ENCODE measurements around the gene LRRFIP1. TPM values are rescaled to one million over a fixed set of nuclear protein-coding genes. Genes with fewer than 3 reads are reported as not detected.

Gene LRRFIP1
- total and polyA plus RNA-seq, 9 of the 15 experiments (the other 6 are each of a cell fraction or from before 2014, with no cell fraction given), result 13.1 to 45.2 (median 31.3) TPM

DNA sequence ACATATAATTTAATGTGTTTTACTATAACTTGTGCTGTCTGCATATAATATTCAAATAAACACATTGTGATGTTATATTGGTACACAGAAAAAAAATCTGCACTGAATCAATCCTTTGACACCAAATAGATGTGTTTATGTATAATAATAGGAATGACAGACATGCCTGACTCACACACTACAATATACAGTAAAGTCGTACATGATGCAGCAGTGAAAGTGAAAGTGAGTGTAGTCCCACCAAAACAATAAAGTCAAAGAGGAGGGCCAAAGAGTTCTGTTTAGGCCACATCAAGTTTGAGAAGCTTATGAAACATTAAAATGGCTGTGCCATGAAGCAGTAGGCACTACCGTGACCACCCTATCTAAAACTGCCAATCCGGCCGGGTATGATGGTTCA, 163.0 kb downstream of the LRRFIP1 start:
- FAIRE-seq, result no peak
- POLR2A ChIA-PET, result no interaction called here
- Histone ChIP-seq H4K20me1 (replicated peaks; ENCODE audit: control insufficient read depth, insufficient read depth, low read length) (no peaks in the 10 kb centered on the region), H3K4me1 (replicated peaks in 1 of 2; ENCODE audit: control insufficient read depth in 2 of 2, insufficient read depth in 2 of 2, low read length in 2 of 2) (no peaks in the 10 kb centered on the region), H3K27ac (ENCODE audit: extremely low read depth, low read depth, low read length) (no peak overlapping the region), H3K9me3 (replicated peaks; ENCODE audit: control insufficient read depth, insufficient read depth, low read depth, low read length) (no peaks in the 10 kb centered on the region; the same call in 1 of the 2 replicates), H3K36me3 (ENCODE audit: control insufficient read depth, insufficient read depth, low read length) (no peaks in the 10 kb centered on the region), H3K79me2 (ENCODE audit: control insufficient read depth, insufficient read depth, low read length) (no peaks in the 10 kb centered on the region), H2AFZ (ENCODE audit: low read depth, low read length) (no peak overlapping the region), H3K9ac (ENCODE audit: insufficient read depth in 1 of 2, low read depth in 2 of 2, low read length in 2 of 2) (no peak overlapping the region), H3K9me1 (ENCODE audit: control insufficient read depth, insufficient read depth, low read length) (no peaks in the 10 kb centered on the region), H3K4me3 (no peak overlapping the region), H3K27me3 (ENCODE audit: control insufficient read depth in 2 of 2, insufficient read depth in 2 of 2, low read length in 2 of 2) (no peaks in the 10 kb centered on the region; a peak in 2 of 5 replicates), H3K4me2 (ENCODE audit: insufficient read depth, low read length) (no peak overlapping the region)
- CTCF ChIA-PET (ENCODE audit: low intra/inter-chr PET ratio), result no interaction called here
- intact Hi-C loops (cut with micrococcal nuclease) (no loop called here), in situ Hi-C loops (cut with MboI) (no loop called here)
- DNase-seq (ENCODE audit: extremely low read depth in 1 of 4, low spot score in 3 of 4), result no peak
- 9% methylated on average over 4 of the region's 4 CpGs for WGBS (ENCODE audit: insufficient coverage, low coverage, missing lambda C conversion rate)
- ATAC-seq, result no peak
- TF ChIP-seq HNRNPUL1 (IDR thresholded peaks at IDR 0.05; ENCODE audit: low read length), result no peak
- no peak for TF ChIP-seq BRD9 (IDR thresholded peaks at IDR 0.05; ENCODE audit: low read depth, partially characterized antibody)
- no peak for TF ChIP-seq KLF6 (CRISPR knock-in tag; IDR thresholded peaks at IDR 0.05; ENCODE audit: borderline replicate concordance)
- TF ChIP-seq, protein P1, sequence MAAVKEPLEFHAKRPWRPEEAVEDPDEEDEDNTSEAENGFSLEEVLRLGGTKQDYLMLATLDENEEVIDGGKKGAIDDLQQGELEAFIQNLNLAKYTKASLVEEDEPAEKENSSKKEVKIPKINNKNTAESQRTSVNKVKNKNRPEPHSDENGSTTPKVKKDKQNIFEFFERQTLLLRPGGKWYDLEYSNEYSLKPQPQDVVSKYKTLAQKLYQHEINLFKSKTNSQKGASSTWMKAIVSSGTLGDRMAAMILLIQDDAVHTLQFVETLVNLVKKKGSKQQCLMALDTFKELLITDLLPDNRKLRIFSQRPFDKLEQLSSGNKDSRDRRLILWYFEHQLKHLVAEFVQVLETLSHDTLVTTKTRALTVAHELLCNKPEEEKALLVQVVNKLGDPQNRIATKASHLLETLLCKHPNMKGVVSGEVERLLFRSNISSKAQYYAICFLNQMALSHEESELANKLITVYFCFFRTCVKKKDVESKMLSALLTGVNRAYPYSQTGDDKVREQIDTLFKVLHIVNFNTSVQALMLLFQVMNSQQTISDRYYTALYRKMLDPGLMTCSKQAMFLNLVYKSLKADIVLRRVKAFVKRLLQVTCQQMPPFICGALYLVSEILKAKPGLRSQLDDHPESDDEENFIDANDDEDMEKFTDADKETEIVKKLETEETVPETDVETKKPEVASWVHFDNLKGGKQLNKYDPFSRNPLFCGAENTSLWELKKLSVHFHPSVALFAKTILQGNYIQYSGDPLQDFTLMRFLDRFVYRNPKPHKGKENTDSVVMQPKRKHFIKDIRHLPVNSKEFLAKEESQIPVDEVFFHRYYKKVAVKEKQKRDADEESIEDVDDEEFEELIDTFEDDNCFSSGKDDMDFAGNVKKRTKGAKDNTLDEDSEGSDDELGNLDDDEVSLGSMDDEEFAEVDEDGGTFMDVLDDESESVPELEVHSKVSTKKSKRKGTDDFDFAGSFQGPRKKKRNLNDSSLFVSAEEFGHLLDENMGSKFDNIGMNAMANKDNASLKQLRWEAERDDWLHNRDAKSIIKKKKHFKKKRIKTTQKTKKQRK (IDR thresholded peaks at IDR 0.05; ENCODE audit: borderline replicate concordance, low read depth, low read length), result no peak
- no peak for TF ChIP-seq MECOM (CRISPR knock-in tag; IDR thresholded peaks at IDR 0.05)
- TF ChIP-seq, protein P2, sequence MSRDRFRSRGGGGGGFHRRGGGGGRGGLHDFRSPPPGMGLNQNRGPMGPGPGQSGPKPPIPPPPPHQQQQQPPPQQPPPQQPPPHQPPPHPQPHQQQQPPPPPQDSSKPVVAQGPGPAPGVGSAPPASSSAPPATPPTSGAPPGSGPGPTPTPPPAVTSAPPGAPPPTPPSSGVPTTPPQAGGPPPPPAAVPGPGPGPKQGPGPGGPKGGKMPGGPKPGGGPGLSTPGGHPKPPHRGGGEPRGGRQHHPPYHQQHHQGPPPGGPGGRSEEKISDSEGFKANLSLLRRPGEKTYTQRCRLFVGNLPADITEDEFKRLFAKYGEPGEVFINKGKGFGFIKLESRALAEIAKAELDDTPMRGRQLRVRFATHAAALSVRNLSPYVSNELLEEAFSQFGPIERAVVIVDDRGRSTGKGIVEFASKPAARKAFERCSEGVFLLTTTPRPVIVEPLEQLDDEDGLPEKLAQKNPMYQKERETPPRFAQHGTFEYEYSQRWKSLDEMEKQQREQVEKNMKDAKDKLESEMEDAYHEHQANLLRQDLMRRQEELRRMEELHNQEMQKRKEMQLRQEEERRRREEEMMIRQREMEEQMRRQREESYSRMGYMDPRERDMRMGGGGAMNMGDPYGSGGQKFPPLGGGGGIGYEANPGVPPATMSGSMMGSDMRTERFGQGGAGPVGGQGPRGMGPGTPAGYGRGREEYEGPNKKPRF (IDR thresholded peaks at IDR 0.05; ENCODE audit: low read depth, low read length), result no peak
- TF ChIP-seq GTF2E2 (tag; IDR thresholded peaks at IDR 0.05), result no peak
- TF ChIP-seq TAF9B (IDR thresholded peaks at IDR 0.05; ENCODE audit: partially characterized antibody), result no peak
- TF ChIP-seq ZNF134 (CRISPR knock-in tag; conservative IDR thresholded peaks at IDR 0.05), result no peak
- TF ChIP-seq MIER1 (IDR thresholded peaks at IDR 0.05; ENCODE audit: low read depth), result no peak
- TF ChIP-seq SMARCA5 (IDR thresholded peaks at IDR 0.05), result no peak
- TF ChIP-seq ZNF41 (CRISPR knock-in tag; conservative IDR thresholded peaks at IDR 0.05), result no peak
- no peak for TF ChIP-seq RB1 (IDR thresholded peaks at IDR 0.05; ENCODE audit: low read depth)
- no peak for TF ChIP-seq RAD51 (IDR thresholded peaks at IDR 0.05; ENCODE audit: borderline replicate concordance, low read depth)
- no peak for TF ChIP-seq TBL1XR1 (IDR thresholded peaks at IDR 0.05; ENCODE audit: low read length in 2 of 2)
- no peak for TF ChIP-seq NR4A1 (CRISPR knock-in tag; IDR thresholded peaks at IDR 0.05)
- no peak for TF ChIP-seq NR4A1 (tag; IDR thresholded peaks at IDR 0.05)
- BruUV-seq (replicated peaks), result no TSS peak

Data from K562 (cell line).